Adrenal gland (tissue), 12 donors: ENCODE measurements around the gene LGALS3BP. TPM values are rescaled to one million over a fixed set of nuclear protein-coding genes. Genes with fewer than 3 reads are reported as not detected.
"Not testable (repeated sequence)": the region's sequence is repeated elsewhere in the genome, so short reads cannot be mapped to it uniquely, and the experiment has no call there.

Experiments
- DNase-seq, 7 donors: peaks; one replicate each; pipeline ENCODE4 v3.0.0-alpha.2; 2019 to 2020
- H3K27ac ChIP-seq, 5 donors: fragments of 200-600 bp; sonication (generic) in 4 of 5; 1 replicate in 3 of 5; 2 replicates in 2 of 5; pipeline versions ENCODE4 v1.5.1 to v1.8.0; 2016 to 2020; ENCODE audit warnings: mild to moderate bottlenecking in 1 of 5
- H3K27me3 ChIP-seq: fragments of 200-600 bp; 2 replicates; pipeline ENCODE4 v1.8.0; 2021
- H3K36me3 ChIP-seq, 2 donors: fragments of 200-600 bp; replicated peaks in 1 of 2; 1 replicate in 1 of 2; 2 replicates in 1 of 2; pipeline versions ENCODE4 v1.5.1 to v1.8.0; 2018 to 2022
- H3K4me1 ChIP-seq, 2 donors: fragments of 200-600 bp; replicated peaks in 1 of 2; 1 replicate in 1 of 2; 2 replicates in 1 of 2; pipeline versions ENCODE4 v1.5.1 to v1.8.0; 2018 to 2021
- H3K4me3 ChIP-seq, 4 donors: fragments of 200-600 bp; sonication (generic) in 3 of 4; one replicate each; pipeline ENCODE4 v1.5.1; 2016 to 2018
- H3K9me3 ChIP-seq, 3 donors: fragments of 200-600 bp; sonication (generic) in 1 of 3; replicated peaks in 1 of 3; 1 replicate in 2 of 3; 2 replicates in 1 of 3; pipeline versions ENCODE4 v1.5.1 to v1.8.0; 2016 to 2021
- POLR2A ChIP-seq, 2 donors: fragments of 450-650 bp; IDR thresholded peaks; one replicate each; pipeline ENCODE4 v1.6.1; 2017; ENCODE audit warnings: antibody characterized with exemption in 2 of 2, mild to moderate bottlenecking in 2 of 2, moderate library complexity in 1 of 2
- WGBS, 4 donors: extraction: QIAGEN DNeasy Blood & Tissue Kit in 2 of 4; methylation state at CpG; one replicate each; pipeline versions ENCODE4 v1.1.5 to v1.1.7; 2013 to 2017; 5-methylcytosine and 5-hydroxymethylcytosine counted together
- intact Hi-C, 2 donors: fragments of 100-400 bp; cut with DNase I; formaldehyde crosslinking; loops; one replicate each; pipeline versions ENCODE4 v1.14.1 to v1.15.0; 2022 to 2023
- polyA plus RNA-seq, 3 donors: library from polyadenylated mRNA; stranded (reverse); fragments of 200-250 nt in 2 of 3; fragments of 350-450 nt in 1 of 3; fragmentation: Illumina TruSeq in 1 of 3; extraction: RNeasy Lipid Tissue Mini Kit (QIAGEN cat#74804) in 1 of 3; gene quantifications; one replicate each; pipeline ENCODE4 v1.2.3, GENCODE V29; 2013 to 2014
- total RNA-seq, 9 donors: library from RNA; depleted of rRNA in 4 of 9; stranded (reverse); fragments of >200 nt in 4 of 9; fragments of 120-200 nt in 1 of 9; fragmentation: NEBNext Ultra II Directional in 1 of 9; extraction: Animal tissue kit (Norgen Biotek cat#: 25700) in 1 of 9; gene quantifications; one replicate each; pipeline versions ENCODE4 v1.1.0 to v1.2.4, GENCODE V29; 2013 to 2023
- TF ChIP-seq, protein P1 (sequence below), 6 experiments: fragments of 450-650 bp in 4 of 6; fragments of 200-600 bp in 2 of 6; sonication (generic) in 1 of 6; IDR thresholded peaks; 1 replicate in 5 of 6; 2 replicates in 1 of 6; pipeline versions ENCODE4 v1.5.1 to v1.8.0; 2016 to 2021; ENCODE audit warnings: antibody characterized with exemption in 6 of 6, mild to moderate bottlenecking in 2 of 6, moderate library complexity in 1 of 6
- donor health status: healthy with polysubstance abuse.
- donor health status: Bipolar disorder and iron deficiency.
- donor health status: DM: yes; HTN: yes; CAD: no.
- donor health status: DM: no; HTN: no; CAD: no.
- donor health status: DM: no; HTN: no; CAD: no.
- donor health status: DM: yes; HTN: yes; CAD: no.

The LGALS3BP gene
- total and polyA plus RNA-seq, 12 donors: 144 to 1,588 (median 726) TPM

DNA sequence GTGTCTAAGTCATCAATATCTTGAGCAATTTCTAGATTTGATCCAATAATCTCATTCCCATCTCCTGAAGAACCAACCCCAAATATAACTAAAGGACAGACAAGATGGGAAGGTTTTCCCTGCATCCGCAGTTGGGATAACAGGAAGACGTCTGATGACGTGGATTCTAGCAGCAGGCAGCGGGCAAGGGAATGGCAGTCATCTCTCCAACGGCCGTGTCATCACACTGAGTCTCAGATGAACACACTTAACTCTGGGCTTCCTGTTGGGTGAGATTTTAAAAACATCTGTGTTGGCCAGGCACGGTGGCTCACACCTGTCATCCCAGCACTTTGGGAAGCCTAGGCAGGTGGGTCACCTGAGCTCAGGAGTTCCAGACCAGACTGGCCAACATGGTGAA lies 33.6 kb downstream of the LGALS3BP start:
- peaks cover 0 to 14% (median 0%) of the 10 kb centered on the region in 3 donors for H3K9me3 ChIP-seq

DNA sequence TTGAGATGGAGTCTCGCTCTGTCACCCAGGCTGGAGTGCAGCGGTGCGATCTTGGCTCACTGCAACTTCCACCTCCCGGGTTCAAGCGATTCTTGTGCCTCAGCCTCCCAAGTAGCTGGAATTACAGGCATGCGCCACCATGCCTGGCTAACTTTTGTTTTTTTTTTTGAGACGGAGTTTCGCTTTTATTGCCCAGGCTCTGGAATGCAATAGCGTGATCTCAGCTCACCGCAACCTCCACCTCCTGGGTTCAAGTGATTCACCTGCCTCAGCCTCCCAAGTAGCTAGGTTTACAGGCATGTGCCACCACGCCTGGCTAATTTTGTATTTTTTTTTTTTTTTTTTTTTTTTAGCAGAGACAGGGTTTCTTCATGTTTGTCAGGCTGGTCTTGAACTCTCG lies 34.3 kb downstream of the LGALS3BP start:
- H3K4me3 ChIP-seq, H3K36me3 ChIP-seq, H3K27me3 ChIP-seq, H3K27ac ChIP-seq, DNase-seq, intact Hi-C loops, H3K9me3 ChIP-seq: not testable (repeated sequence)
- peaks cover 15% of the 10 kb centered on the region in 2 donors for H3K4me1 ChIP-seq
- 92 to 97% (median 94%) methylated on average over 12 of the region's 12 CpGs for WGBS, 4 donors

More for the DNA sequence above, 33.6 kb downstream of the LGALS3BP start:
- 79 to 91% (median 89%) methylated on average over 7 of the region's 7 CpGs for WGBS, 4 donors
- DNase-seq: no peak
- TF ChIP-seq, protein P1, sequence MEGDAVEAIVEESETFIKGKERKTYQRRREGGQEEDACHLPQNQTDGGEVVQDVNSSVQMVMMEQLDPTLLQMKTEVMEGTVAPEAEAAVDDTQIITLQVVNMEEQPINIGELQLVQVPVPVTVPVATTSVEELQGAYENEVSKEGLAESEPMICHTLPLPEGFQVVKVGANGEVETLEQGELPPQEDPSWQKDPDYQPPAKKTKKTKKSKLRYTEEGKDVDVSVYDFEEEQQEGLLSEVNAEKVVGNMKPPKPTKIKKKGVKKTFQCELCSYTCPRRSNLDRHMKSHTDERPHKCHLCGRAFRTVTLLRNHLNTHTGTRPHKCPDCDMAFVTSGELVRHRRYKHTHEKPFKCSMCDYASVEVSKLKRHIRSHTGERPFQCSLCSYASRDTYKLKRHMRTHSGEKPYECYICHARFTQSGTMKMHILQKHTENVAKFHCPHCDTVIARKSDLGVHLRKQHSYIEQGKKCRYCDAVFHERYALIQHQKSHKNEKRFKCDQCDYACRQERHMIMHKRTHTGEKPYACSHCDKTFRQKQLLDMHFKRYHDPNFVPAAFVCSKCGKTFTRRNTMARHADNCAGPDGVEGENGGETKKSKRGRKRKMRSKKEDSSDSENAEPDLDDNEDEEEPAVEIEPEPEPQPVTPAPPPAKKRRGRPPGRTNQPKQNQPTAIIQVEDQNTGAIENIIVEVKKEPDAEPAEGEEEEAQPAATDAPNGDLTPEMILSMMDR (IDR thresholded peaks at IDR 0.05): no peak
- no peak for TF ChIP-seq POLR2A (IDR thresholded peaks at IDR 0.05)
- intact Hi-C loops: no loop called here
- Histone ChIP-seq H3K4me1 (peaks cover 15% of the 10 kb centered on the region in 2 donors), H3K4me3 (no peak overlapping the region), H3K27ac (peak overlapping the region in 2 of 5 donors; percentile 34 to 89), H3K36me3 (no peaks in the 10 kb centered on the region), H3K27me3 (no peaks in the 10 kb centered on the region)

DNA sequence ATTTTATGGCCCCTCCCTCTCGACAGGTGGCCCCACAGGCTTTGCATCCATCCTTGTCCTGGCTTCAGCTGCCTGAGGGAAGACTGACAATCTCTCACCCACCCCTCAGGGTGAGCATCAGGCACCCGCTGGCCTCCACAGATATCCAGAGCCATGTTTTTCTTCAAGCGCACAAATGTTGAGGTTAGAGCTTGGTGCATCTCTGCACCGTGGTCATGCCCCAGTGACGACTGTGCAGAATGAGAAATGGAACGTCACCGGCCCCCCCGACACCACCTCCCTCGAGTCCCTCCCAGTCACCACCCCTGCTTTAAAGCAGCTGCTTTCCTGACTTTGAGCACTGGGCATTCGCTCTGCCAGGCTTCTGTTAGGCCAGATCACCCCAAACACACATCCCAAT lies 34.8 kb downstream of the LGALS3BP start:
- no peaks in the 10 kb centered on the region for H3K27me3 ChIP-seq
- H3K36me3 ChIP-seq: no peaks in the 10 kb centered on the region
- H3K27ac ChIP-seq: no peak overlapping the region
- no peak for DNase-seq
- peaks cover 15% of the 10 kb centered on the region in 2 donors for H3K4me1 ChIP-seq
- H3K9me3 ChIP-seq: peaks cover 0 to 3% (median 0%) of the 10 kb centered on the region in 3 donors
- TF ChIP-seq, protein P1 (IDR thresholded peaks at IDR 0.05): no peak
- no peak for TF ChIP-seq POLR2A (IDR thresholded peaks at IDR 0.05)
- H3K4me3 ChIP-seq: no peak overlapping the region
- 70 to 86% (median 78%) methylated on average over 10 of the region's 10 CpGs for WGBS, 4 donors
- intact Hi-C loops: no loop called here

DNA sequence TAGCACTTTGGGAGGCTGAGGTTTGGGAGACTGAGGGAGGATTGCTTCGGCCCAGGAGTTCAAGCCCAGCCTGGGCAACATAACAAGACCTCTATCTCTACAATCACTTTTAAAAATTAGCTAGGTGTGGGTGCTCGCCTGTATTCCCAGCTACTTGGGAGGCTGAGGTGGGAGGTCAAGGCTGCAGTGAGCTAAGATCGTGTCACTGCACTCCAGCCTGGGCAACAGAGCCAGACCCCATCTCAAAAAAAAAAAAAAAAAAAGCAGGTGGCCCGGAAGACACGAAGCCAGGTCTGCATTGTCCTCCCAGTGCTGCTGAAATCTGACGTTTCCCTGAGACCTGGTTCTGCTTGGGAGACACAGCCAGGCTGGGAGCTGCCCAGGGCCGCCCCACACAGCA lies 35.7 kb downstream of the LGALS3BP start:
- Histone ChIP-seq H3K27me3 (no peaks in the 10 kb centered on the region), H3K4me3 (no peak overlapping the region), H3K4me1 (peaks cover 15% of the 10 kb centered on the region in 2 donors), H3K36me3 (no peaks in the 10 kb centered on the region), H3K9me3 (no peaks in the 10 kb centered on the region), H3K27ac (no peak overlapping the region)
- no peak for DNase-seq
- WGBS, 4 donors: 80 to 86% (median 83%) methylated on average over 6 to 7 of the region's 7 CpGs
- no peak for TF ChIP-seq POLR2A (IDR thresholded peaks at IDR 0.05)
- TF ChIP-seq, protein P1 (IDR thresholded peaks at IDR 0.05): no peak
- intact Hi-C loops: no loop called here

DNA sequence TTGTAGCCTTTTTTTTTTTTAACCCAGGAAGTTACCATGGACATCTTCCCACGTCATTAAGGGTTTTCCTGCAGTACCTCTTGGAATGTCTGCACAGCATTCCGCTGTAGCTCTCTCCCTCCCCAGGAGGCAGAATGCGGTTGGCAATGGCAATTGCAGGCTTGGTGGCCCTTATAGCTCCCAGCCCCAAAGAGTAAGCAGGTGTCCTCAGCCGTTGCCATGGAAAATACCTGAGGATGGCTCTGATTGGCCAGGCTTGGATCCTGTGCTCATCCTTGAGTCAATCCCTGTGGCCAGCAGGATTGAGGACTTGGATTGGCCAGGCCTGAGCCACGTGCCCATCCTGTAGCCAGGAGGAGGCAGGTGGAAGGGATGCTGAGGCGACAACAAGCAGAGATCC lies 39.0 kb downstream of the LGALS3BP start:
- intact Hi-C loops: no loop called here
- Histone ChIP-seq H3K36me3 (no peaks in the 10 kb centered on the region), H3K27ac (no peak overlapping the region), H3K4me1 (peaks cover 0 to 3% of the 10 kb centered on the region in 2 donors), H3K27me3 (no peaks in the 10 kb centered on the region), H3K9me3 (no peaks in the 10 kb centered on the region), H3K4me3 (no peak overlapping the region)
- TF ChIP-seq, protein P1 (IDR thresholded peaks at IDR 0.05): no peak
- TF ChIP-seq POLR2A (IDR thresholded peaks at IDR 0.05): no peak
- no peak for DNase-seq
- 80 to 87% (median 83%) methylated on average over 4 to 6 of the region's 6 CpGs for WGBS, 4 donors
